ENCODE measurements around the gene MICALL1. TPM values are rescaled to one million over a fixed set of nuclear protein-coding genes. Genes with fewer than 3 reads are reported as not detected.

The MICALL1 gene
- total and polyA plus RNA-seq, 2 of the 13 experiments (the other 11 are each of a cell fraction or from before 2014, with no cell fraction given) = 7.6 to 10.6 TPM

- no peak for TF ChIP-seq ZNF121 (CRISPR knock-in tag; IDR thresholded peaks at IDR 0.05)
- TF ChIP-seq PAX8 (CRISPR knock-in tag; IDR thresholded peaks at IDR 0.05; ENCODE audit: borderline replicate concordance) = no peak
- peak; percentile 51; the same call in 1 of the 2 replicates for TF ChIP-seq ZNF547 (CRISPR knock-in tag; IDR thresholded peaks at IDR 0.05)
- no peak for TF ChIP-seq ZNF660 (CRISPR knock-in tag; IDR thresholded peaks at IDR 0.05; ENCODE audit: borderline replicate concordance, low read depth)
- no peak for TF ChIP-seq CREM (IDR thresholded peaks at IDR 0.05)
- TF ChIP-seq CREM (CRISPR knock-in tag; IDR thresholded peaks at IDR 0.05) = no peak
- no peak for TF ChIP-seq EZH2 (conservative IDR thresholded peaks at IDR 0.05; ENCODE audit: low read depth, low read length)
- no peak; the same call in 1 of the 2 replicates for TF ChIP-seq ZNF484 (CRISPR knock-in tag; IDR thresholded peaks at IDR 0.05; ENCODE audit: borderline replicate concordance, low read depth)
- peak; percentile 37; the same call in 1 of the 2 replicates for TF ChIP-seq FOXP4 (CRISPR knock-in tag; IDR thresholded peaks at IDR 0.05)
- no peak for TF ChIP-seq MYNN (CRISPR knock-in tag; IDR thresholded peaks at IDR 0.05; ENCODE audit: low read depth)
- 0 out of 2 replicates have a peak, but pooled peaks have one; percentile 47 for TF ChIP-seq DNMT1 (CRISPR knock-in tag; IDR thresholded peaks at IDR 0.05)
- TF ChIP-seq FOXK2 (IDR thresholded peaks at IDR 0.05) = no peak
- no peak for TF ChIP-seq PCBP2 (optimal IDR thresholded peaks at IDR 0.05; ENCODE audit: low read depth, low read length, poor library complexity, severe bottlenecking)
- no peak for TF ChIP-seq RERE (CRISPR knock-in tag; IDR thresholded peaks at IDR 0.05; ENCODE audit: low read depth)
- no peak for TF ChIP-seq GPN1 (CRISPR knock-in tag; IDR thresholded peaks at IDR 0.05; ENCODE audit: borderline replicate concordance)
- no peak for TF ChIP-seq CSRNP1 (CRISPR knock-in tag; IDR thresholded peaks at IDR 0.05)
- TF ChIP-seq GTF2F1 (IDR thresholded peaks at IDR 0.05; ENCODE audit: low read length) = no peak
- TF ChIP-seq ZNF431 (CRISPR knock-in tag; IDR thresholded peaks at IDR 0.05; ENCODE audit: borderline replicate concordance, low read depth) = no peak
- no peak for TF ChIP-seq ZNF34 (CRISPR knock-in tag; IDR thresholded peaks at IDR 0.05; ENCODE audit: borderline replicate concordance)
- TF ChIP-seq CCAR2 (optimal IDR thresholded peaks at IDR 0.05; ENCODE audit: low read depth, low read length) = no peak
- 0 out of 2 replicates have a peak, but pooled peaks have one; percentile 59 for TF ChIP-seq ZSCAN31 (CRISPR knock-in tag; IDR thresholded peaks at IDR 0.05; ENCODE audit: low read depth)
- no peak for TF ChIP-seq SIN3A (IDR thresholded peaks at IDR 0.05; ENCODE audit: borderline replicate concordance, low read depth, low read length)
Measured at GRCh38 chr22:37933711-37934376, 27.7 kb downstream of the MICALL1 start (continued).
